IPS DF 4.7 (cell line): ENCODE measurements around the gene SRRM4.

Experiments
- DNase-seq: peaks from one replicate; pipeline ENCODE4 v3.0.0-alpha.2; 2013; ENCODE audit warnings: low spot score; ENCODE audit errors: extremely low read depth

The SRRM4 gene

GRCh38 chr12:119115296-119115905 is 134.1 kb downstream of the SRRM4 start:
- peak; percentile 69 for DNase-seq

- DNase-seq = no peak
Observed at GRCh38 chr12:119117936-119118335, 136.6 kb downstream of the SRRM4 start.

- DNase-seq = no peak
Observed at GRCh38 chr12:119118625-119119024, 137.3 kb downstream of the SRRM4 start.

GRCh38 chr12:119122047-119122446 is 140.7 kb downstream of the SRRM4 start:
- DNase-seq = no peak

GRCh38 chr12:119122751-119123150 is 141.4 kb downstream of the SRRM4 start:
- no peak for DNase-seq

GRCh38 chr12:119128527-119128926 is 147.2 kb downstream of the SRRM4 start:
- no peak for DNase-seq

- no peak for DNase-seq
Observed at GRCh38 chr12:119129827-119130434, 148.6 kb downstream of the SRRM4 start.

- no peak for DNase-seq
Observed at GRCh38 chr12:119130523-119130922, 149.2 kb downstream of the SRRM4 start.

- DNase-seq = no peak
Observed at GRCh38 chr12:119134284-119135072, 153.1 kb downstream of the SRRM4 start.

- no peak for DNase-seq
Observed at GRCh38 chr12:119136811-119137410, 155.6 kb downstream of the SRRM4 start.

- no peak for DNase-seq
Observed at GRCh38 chr12:119139448-119139847, 158.1 kb downstream of the SRRM4 start.

- no peak for DNase-seq
Observed at GRCh38 chr12:119145367-119145766, 164.0 kb downstream of the SRRM4 start.

GRCh38 chr12:119147847-119148448 is 166.6 kb downstream of the SRRM4 start:
- no peak for DNase-seq

GRCh38 chr12:119149270-119149669 is 167.9 kb downstream of the SRRM4 start:
- no peak for DNase-seq

GRCh38 chr12:119151445-119152026 is 170.2 kb downstream of the SRRM4 start:
- no peak for DNase-seq

GRCh38 chr12:119153477-119154434 is 172.4 kb downstream of the SRRM4 start:
- DNase-seq = peak; percentile 89

GRCh38 chr12:119154435-119154818 is 173.1 kb downstream of the SRRM4 start:
- DNase-seq = no peak

GRCh38 chr12:119156401-119157044 is 175.2 kb downstream of the SRRM4 start:
- DNase-seq = no peak

- no peak for DNase-seq
Observed at GRCh38 chr12:119157528-119157927, 176.2 kb downstream of the SRRM4 start.

GRCh38 chr12:119157978-119158377 is 176.6 kb downstream of the SRRM4 start:
- no peak for DNase-seq
